Glutamatergic neuron (in vitro differentiated cells): ENCODE results near the gene FBXL22. TPM values are rescaled to one million over a fixed set of nuclear protein-coding genes. Genes with fewer than 3 reads are reported as not detected.

Experiments used
- DNase-seq: peaks from one replicate; pipeline ENCODE4 v3.0.0; 2022
- H3K27ac Mint-ChIP-seq: one replicate; pipeline ENCODE4 v1.8.0; 2020; ENCODE audit warnings: mild to moderate bottlenecking, mixed read lengths, inconsistent platforms; ENCODE audit not compliant: unreplicated experiment
- H3K27me3 Mint-ChIP-seq: one replicate; pipeline ENCODE4 v1.8.0; 2020; ENCODE audit warnings: mild to moderate bottlenecking, moderate library complexity, mixed read lengths, inconsistent platforms; ENCODE audit not compliant: unreplicated experiment
- H3K36me3 Mint-ChIP-seq: one replicate; pipeline ENCODE4 v1.8.0; 2020; ENCODE audit warnings: mild to moderate bottlenecking, mixed read lengths, inconsistent platforms; ENCODE audit not compliant: unreplicated experiment
- H3K4me1 Mint-ChIP-seq: one replicate; pipeline ENCODE4 v1.8.0; 2020; ENCODE audit warnings: mild to moderate bottlenecking, low read depth, mixed read lengths, inconsistent platforms; ENCODE audit not compliant: unreplicated experiment
- H3K4me3 Mint-ChIP-seq: one replicate; pipeline ENCODE4 v1.8.0; 2020; ENCODE audit warnings: mild to moderate bottlenecking, mixed read lengths, inconsistent platforms; ENCODE audit not compliant: unreplicated experiment
- H3K9me3 Mint-ChIP-seq: one replicate; pipeline ENCODE4 v1.8.0; 2020; ENCODE audit warnings: mild to moderate bottlenecking, moderate library complexity, mixed read lengths, inconsistent platforms; ENCODE audit not compliant: unreplicated experiment
- total RNA-seq: library from RNA; stranded (reverse); fragmentation: NEBNext Ultra II Directional; extraction: Animal tissue kit (Norgen Biotek cat#: 25700); gene quantifications from one replicate; pipeline ENCODE4 v1.2.1, GENCODE V29; 2021; ENCODE audit not compliant: unreplicated experiment
- TF ChIP-seq, protein P1 (sequence below): fragments of 200-600 bp; sonication (generic); IDR thresholded peaks from one replicate; pipeline ENCODE4 v1.5.0; 2021; ENCODE audit not compliant: partially characterized antibody, unreplicated experiment

FBXL22 gene
- total RNA-seq, 1 donor from 2014 or later, result not detected

- TF ChIP-seq, protein P1, sequence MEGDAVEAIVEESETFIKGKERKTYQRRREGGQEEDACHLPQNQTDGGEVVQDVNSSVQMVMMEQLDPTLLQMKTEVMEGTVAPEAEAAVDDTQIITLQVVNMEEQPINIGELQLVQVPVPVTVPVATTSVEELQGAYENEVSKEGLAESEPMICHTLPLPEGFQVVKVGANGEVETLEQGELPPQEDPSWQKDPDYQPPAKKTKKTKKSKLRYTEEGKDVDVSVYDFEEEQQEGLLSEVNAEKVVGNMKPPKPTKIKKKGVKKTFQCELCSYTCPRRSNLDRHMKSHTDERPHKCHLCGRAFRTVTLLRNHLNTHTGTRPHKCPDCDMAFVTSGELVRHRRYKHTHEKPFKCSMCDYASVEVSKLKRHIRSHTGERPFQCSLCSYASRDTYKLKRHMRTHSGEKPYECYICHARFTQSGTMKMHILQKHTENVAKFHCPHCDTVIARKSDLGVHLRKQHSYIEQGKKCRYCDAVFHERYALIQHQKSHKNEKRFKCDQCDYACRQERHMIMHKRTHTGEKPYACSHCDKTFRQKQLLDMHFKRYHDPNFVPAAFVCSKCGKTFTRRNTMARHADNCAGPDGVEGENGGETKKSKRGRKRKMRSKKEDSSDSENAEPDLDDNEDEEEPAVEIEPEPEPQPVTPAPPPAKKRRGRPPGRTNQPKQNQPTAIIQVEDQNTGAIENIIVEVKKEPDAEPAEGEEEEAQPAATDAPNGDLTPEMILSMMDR, result no peak
- Mint-ChIP-seq H3K4me1 (peaks cover 3% of the 10 kb centered on the region), H3K36me3 (no peaks in the 10 kb centered on the region), H3K27me3 (no peaks in the 10 kb centered on the region), H3K4me3 (no peak overlapping the region), H3K27ac (no peak overlapping the region), H3K9me3 (no peaks in the 10 kb centered on the region)
- DNase-seq, result no peak
These were observed 40.9 kb upstream of the FBXL22 start for GRCh38 chr15:63556246-63556645.

- H3K4me1 Mint-ChIP-seq, result peaks cover 3% of the 10 kb centered on the region
- no peak overlapping the region for H3K27ac Mint-ChIP-seq
- H3K4me3 Mint-ChIP-seq, result no peak overlapping the region
- no peaks in the 10 kb centered on the region for H3K27me3 Mint-ChIP-seq
- no peak for DNase-seq
- H3K36me3 Mint-ChIP-seq, result no peaks in the 10 kb centered on the region
- TF ChIP-seq, protein P1, result no peak
- H3K9me3 Mint-ChIP-seq, result no peaks in the 10 kb centered on the region
These were observed 40.5 kb upstream of the FBXL22 start for GRCh38 chr15:63556736-63557135.

DNA sequence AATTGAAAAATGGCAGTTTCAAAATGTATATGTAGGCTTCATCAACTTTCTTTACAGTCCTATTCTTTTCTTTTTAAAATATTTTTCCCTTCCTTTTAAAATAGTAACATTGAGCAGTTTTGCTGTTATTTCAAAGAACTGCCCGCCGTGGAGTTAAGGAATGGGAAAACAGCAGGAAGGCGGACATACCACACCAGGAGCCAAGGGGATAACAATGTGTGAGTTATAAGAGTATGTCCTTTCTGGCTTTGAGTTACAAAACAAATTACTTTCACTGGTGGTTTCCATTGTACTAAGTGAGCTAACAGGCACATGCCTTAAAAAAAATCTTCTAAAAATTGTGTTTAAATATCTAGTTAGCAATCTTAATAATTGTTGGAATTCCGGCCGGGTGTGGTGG lies 37.4 kb upstream of the FBXL22 start:
- no peak for DNase-seq
- no peak overlapping the region for H3K27ac Mint-ChIP-seq
- H3K4me3 Mint-ChIP-seq, result no peak overlapping the region
- H3K4me1 Mint-ChIP-seq, result peaks cover 3% of the 10 kb centered on the region
- H3K36me3 Mint-ChIP-seq, result no peaks in the 10 kb centered on the region
- H3K9me3 Mint-ChIP-seq, result no peaks in the 10 kb centered on the region
- no peaks in the 10 kb centered on the region for H3K27me3 Mint-ChIP-seq
- TF ChIP-seq, protein P1, result no peak

DNA sequence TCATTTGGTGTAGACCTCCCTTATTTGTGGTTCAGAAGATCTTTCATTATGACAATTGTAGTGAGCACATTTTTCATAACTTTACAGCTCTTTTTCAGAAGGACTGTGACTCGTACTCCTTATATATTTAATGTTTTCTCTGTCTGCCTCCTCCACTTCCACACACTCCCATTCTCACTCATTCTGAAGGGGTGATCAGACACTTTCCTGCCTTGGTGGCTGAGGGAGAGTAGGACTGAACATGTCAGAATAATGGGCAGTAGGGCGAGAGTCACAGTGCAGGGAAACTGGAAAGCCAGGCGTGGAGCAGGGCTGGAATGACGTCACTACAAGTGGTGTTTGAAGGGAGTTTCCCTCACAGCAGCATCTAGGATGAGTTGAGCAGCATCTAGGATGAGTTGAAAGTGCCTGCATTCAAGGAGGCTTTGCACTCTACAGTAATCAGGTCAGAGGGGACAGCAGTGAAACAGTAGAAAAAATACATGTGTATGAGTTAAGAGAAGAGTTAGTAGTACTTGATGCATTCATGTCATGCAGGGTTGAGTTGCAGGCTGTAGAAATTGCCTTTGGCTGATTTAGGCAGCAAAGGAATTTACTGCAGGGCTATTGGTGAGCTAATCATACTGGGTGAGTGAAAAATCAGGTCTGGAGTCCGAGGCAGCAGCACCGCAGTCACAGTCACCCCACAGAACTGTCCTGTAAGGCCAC lies 36.3 kb upstream of the FBXL22 start:
- H3K4me3 Mint-ChIP-seq, result no peak overlapping the region
- H3K9me3 Mint-ChIP-seq, result no peaks in the 10 kb centered on the region
- H3K27me3 Mint-ChIP-seq, result no peaks in the 10 kb centered on the region
- H3K4me1 Mint-ChIP-seq, result peaks cover 2% of the 10 kb centered on the region
- H3K27ac Mint-ChIP-seq, result no peak overlapping the region
- DNase-seq, result no peak
- TF ChIP-seq, protein P1, result no peak
- no peaks in the 10 kb centered on the region for H3K36me3 Mint-ChIP-seq

GRCh38 chr15:63564093-63564492 lies 33.1 kb upstream of the FBXL22 start:
- H3K4me3 Mint-ChIP-seq, result no peak overlapping the region
- H3K4me1 Mint-ChIP-seq, result no peaks in the 10 kb centered on the region
- H3K27me3 Mint-ChIP-seq, result no peaks in the 10 kb centered on the region
- no peak for DNase-seq
- no peaks in the 10 kb centered on the region for H3K9me3 Mint-ChIP-seq
- no peaks in the 10 kb centered on the region for H3K36me3 Mint-ChIP-seq
- TF ChIP-seq, protein P1, result no peak
- no peak overlapping the region for H3K27ac Mint-ChIP-seq
